CD4-positive, alpha-beta T cell treated with Interferon alpha-2 for 1 hour (primary cell): ENCODE measurements around the gene PPP2R5C.
A peak's percentile ranks its signal among the peaks of the same experiment; 100 is the strongest.

Source experiments
- DNase-seq, 2 donors: peaks; one replicate each; pipeline ENCODE4 v3.0.0-alpha.2; 2020 to 2022

The PPP2R5C gene

DNA sequence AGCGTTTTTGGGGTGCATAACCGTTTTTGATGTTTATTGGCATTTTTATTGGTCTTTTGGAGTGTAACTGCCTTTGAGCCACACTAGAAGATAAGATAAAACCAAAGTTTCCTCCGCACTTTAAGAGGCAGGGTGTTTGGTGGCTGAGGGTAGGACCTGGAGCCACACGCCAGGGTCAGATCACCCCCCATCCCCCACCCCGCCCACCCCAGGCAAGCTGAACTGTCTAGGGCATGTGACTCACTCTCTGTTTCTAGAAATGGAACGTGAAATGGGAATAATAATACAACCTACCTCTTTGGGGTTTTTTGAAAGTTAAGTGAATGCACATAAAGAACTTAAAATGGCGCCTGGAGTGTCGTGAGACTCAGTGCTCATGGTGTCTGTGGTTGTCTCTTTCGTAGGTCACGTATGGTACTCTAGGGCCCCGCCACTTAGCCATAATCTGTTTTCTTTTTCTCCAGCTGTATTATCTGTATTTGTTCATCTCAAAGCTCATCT lies 56.0 kb downstream of the PPP2R5C start:
- DNase-seq, result peak; percentile 40 to 74

DNA sequence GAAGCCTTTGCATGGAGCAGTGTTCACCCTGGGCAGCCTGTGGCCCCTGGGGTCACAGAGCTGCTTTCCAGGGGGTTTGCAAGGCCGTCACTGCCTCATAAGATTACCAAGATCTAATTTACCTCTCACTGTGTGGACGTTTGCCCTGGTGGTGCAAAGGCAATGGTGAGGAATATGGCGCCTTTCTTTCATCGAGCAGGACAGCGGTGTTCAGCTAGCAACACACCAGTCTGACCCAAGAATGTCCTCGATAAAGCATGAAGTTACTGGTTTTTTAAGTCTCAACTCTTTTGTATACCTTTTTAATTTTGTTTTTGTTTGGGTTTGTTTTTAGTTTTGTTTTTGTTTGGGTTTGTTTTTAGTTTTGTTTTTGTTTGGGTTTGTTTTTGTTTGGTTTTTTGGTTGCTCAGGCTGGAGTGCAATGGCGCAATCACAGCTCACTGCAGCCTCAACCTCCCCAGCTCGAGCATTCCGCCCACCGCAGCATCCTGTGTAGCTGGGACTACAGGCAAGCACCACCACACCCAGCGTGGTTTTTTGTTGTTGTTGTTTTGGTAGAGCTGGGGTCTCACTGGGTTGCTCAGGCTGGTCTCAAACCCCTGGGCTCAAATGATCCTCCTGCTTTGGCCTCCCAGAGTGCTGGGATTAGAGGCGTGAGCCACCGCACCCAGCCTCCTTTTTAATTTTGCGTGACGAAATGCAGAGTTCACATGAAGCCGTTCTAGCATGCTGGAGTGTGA lies 57.9 kb downstream of the PPP2R5C start:
- DNase-seq, result peak; percentile 87 to 93

DNA sequence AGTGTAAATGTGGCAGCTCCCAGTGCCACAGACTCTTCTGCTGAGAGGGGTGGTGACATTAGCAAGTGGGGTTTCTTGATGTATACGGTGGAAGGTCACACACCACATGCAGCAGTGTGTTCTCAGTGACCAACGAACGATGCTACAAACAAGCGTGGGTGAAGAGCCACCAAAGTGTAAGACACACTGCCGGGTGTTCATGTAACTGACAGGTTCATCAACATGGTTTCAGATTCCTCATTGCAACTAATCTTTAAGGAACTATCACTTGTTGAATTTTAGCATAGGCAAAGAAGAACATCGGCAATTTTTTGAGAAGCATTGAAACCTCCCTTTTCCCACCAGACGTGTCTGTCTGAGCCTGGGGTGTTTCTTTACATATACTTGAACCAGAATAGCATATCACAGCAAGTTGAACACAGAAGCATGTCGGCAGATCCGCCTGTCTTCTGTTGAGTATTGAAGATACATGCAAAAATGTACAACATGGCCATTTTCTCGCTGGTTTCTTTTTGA lies 58.8 kb downstream of the PPP2R5C start:
- DNase-seq, result peak; percentile 66 to 79

DNA sequence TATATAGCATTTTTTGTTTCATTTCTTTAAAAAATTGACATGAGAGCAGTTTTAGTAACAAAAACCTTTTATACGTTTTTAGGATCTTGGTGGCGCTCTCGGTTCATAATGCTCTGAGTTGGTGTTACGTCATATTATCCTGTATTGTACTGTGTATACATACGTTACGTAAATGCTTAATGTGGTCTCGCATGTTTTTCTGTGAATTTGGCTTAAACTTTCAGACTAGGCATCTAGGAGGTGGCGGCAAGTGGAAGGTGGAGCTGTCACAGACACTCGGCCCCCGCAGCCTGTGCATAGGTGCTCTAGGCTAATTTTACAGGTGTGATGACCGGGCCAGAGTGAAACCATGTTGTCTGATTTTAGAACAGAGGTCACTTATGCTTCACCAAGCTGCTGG lies 60.0 kb downstream of the PPP2R5C start:
- peak; percentile 85 to 93 for DNase-seq

DNA sequence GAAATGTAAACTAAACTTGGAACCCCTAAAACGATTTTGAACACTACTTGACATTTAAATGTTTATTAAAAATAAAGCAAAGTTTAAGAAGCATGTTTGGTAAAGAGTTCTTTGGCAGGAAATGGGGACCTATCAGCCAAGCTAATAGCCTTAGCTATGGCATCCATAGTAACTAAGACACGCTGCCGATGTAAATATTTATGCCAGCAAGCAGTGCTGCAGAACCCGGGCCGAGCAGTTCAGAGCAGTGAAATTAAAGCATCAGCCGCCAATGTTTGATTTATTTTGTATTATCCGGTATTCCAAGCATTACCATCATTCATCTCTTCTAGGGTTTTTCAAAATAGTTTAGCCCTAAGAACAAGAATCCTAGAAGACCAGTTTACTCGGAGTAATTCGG lies 61.6 kb downstream of the PPP2R5C start:
- peak; percentile 68 to 84 for DNase-seq

DNA sequence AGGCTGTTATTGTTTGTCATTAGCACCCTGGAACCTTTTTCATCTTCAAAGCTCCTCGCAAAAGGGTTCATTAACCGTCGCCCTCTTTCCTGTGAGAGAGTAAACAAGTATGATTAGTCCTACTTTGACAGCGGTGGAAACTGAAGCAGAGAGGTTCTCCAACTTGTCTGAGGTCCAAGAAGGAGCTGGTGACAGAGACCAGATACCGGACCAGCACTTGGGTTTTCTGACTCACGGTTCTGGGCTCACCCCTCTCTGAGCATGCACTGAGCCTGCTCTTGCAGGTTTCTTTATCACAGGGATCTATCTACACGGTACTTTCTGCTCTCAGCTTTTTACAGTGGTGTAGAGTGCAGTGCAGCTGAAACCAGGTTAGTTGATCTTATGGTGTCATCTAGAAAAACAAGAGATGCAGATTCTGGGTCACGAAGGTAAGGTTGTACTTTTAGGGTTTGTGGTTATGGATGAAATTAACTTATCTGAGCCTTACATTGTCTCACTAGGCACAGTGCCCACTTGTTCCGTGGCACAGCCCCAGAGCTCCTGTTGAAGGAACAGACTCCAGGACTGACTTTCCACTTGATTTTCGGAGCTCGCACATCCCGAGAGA lies 62.1 kb downstream of the PPP2R5C start:
- peak; percentile 76 to 90 for DNase-seq

DNA sequence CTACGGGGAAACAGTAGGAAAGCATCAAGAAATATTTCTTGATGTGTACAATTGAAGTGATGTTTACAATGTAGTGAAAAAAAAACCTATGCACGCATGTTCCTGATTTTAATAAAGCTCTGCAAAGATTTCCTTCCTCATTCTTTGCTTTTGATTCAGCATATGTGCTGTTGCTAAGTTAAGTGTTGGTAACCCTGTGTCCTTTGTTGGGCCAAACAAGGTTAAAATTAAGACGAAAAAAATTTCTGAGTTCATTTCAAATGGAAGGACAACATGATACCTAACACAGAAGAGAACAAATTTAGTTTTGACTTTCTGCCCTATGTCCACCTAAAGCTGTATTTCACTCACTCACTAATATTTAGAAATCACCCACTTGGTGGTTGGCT lies 62.8 kb downstream of the PPP2R5C start:
- DNase-seq, result no peak

DNA sequence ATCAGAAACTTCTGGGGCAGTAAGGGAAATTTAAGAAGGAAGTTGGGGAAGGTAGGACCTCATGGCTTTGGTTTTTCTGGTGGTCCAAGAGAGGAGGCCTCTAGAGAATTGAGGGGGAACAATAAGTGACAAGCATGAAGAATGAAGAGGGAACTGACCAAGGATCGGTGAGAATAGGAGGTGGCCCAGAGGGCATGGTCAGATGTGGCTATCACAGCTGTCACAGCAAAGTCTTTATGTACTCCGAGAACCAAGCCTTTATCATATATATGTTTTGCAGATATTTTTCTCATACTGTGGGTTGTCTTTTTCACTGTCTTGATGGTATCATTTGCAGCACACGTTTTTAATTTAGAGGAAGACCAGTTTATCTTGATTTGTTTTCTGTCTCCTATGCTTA lies 64.3 kb downstream of the PPP2R5C start:
- peak; percentile 42 to 57 for DNase-seq

DNA sequence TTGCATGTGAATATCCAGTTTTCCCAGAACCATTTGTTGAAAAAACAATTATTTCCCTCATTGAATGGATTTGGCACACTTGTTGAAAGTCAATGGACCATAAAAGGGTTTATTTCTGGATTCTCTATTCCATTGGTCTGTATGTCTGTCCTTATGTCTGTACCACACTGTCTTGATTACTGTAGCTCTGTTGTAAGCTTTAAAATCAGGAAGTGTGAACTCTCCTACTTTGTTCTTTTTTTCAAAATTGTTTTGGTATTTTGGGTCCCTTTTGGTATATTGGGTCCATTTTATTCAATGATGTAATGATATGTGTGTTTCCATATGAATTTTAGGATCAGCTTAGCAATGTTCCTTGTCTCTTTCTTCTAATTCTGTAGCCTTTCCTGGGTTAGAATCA lies 64.8 kb downstream of the PPP2R5C start:
- peak in 1 of 2 donors; percentile 27 for DNase-seq

DNA sequence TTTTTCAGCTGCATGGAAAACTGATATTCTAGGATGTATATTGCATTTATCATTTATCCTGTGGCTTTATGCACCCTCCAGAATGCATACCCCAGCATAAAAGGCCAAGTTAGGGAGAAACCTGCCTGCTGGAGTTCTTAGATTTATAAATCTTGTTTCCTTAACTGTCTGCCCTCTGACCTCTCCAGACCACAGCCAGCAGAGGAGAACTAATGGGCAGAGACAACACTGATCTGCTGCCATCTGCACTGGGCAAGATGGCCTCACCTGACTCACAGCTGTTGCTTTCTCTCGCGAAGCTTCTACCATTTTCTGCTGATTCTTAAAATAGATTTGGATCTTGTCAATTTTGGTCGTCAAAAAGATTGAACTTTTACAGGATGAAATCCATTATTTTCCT lies 65.8 kb downstream of the PPP2R5C start:
- DNase-seq, result peak in 1 of 2 donors; percentile 19

DNA sequence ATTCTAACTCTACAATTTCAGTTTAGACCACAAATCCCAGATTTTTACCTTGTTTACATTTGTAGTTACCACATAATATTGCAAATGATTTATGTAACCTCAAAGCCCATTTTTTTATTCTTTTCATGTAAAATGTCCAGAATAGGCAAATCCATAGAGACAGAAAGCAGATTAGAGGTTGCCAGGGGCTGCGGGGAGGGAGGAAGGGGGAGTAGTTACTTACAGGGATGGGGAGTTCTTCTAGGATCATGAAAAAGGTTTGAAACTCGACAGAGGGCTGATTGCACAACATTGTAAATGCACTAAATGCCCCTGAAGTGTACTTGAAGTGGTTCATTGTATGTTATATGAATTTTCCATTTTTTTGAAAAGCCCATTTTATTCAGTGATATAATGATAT lies 66.5 kb downstream of the PPP2R5C start:
- peak in 1 of 2 donors; percentile 16 for DNase-seq

DNA sequence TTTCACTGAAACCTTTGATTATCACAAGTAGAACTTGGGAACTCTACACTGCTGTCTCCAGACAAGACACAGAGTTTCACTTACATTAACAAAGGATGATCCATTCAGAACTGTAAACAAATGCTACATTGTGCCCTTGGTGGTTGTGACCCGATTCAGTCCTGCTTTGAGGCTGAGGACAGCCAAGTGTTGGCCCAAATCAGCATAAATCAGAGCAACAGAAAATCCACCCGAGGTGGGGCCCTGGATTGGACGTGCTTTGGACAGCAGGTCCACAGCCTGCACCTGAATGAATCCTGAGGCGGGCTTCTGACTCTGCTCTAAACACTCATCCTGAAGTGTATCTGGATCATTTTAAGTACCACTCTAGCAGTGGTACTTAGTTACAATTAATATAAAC lies 68.8 kb downstream of the PPP2R5C start:
- peak in 1 of 2 donors; percentile 3 for DNase-seq

DNA sequence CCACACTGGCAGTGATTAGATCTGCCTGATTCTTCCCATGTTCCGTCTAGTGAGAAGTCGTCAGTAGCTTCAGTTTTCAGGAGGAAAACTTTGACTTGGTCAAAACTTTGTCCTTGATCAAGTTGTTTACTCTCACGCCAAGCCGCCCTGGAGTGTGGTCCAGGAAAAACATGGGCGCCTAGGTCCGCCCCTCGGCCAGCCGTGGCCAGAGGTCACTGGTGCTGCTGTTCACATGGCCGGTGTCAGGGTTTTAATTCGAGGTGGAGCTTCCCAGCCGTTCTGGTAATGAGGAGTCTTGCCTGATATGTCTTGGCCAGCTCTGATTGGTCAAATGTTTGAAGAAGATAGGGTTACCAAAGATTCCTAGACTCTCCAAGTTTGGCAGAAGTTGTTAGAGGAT lies 71.5 kb downstream of the PPP2R5C start:
- peak in 1 of 2 donors; percentile 12 for DNase-seq

DNA sequence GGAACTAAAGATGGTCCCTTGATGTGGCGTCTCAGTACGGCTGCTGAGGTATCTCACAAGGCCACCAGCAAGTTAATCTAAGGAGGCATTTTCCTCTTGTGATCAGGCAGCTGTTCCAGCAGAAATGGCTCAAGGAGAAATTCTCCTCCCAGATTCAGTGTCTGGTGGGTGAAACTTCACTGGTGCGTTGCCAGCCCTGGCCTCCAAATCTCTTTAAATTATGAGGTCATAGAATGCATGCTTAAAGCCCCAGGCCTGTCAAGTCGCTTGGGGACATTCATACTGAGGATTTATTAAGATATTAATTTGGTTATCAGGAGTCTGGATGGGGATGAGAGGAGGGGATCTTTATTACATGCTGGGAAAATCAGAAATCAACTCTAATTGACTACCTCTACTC lies 72.9 kb downstream of the PPP2R5C start:
- peak in 1 of 2 donors; percentile 8 for DNase-seq

DNA sequence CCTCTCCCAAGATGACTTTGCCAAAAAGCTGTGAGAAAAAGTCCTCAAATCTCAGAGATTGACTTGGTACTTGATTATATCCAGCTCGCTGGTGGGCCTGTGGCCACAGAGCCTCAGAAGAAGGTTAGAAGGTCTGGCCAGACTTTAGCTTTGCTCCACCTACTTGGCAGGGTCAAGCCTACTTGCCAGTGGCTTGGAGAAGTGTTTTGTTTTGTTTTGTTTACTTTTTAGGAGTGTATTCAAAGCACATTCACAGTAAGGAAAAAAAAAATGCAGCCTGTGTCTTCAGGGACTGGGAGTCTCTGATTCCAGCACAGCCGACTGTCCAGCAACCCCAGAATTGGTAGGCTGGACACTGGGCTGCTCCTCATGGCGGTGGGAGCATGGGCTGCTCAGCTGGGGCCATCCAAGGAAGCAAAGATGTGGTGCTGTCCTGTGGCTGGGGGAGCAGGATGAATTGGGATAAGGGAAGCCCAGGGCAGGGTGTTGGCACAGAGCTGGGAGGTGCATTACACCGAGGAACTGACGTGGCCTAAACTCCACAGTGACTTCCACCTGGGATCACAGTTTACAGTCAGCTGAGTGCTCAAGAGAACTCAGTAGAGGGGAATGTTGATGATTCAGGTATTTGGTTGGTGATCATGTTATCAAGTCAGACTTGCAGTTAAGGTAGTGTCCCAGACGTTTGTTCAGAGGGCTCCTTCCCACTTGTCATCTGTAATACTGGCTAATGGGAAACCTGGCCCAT lies 73.5 kb downstream of the PPP2R5C start:
- peak in 1 of 2 donors; percentile 4 for DNase-seq

DNA sequence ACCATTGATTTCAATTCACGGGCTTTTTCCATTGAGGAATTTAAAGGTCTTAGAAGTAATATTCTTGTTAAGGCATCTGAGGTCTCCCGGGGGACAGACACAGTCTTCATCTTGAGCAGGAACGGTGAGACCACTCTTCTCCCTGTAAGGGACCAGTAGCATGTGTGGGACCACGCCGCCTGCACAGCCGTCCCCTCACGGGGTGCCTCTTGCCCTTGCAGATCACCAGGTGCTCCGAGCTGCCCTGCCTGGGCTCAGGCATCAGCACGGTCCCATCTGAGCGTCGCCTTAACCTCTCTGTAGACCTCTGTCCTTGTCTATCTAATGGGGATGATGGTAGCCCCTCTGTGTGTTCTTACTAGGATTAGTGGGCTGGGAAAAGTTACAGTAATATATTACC lies 74.1 kb downstream of the PPP2R5C start:
- DNase-seq, result peak in 1 of 2 donors; percentile 3

DNA sequence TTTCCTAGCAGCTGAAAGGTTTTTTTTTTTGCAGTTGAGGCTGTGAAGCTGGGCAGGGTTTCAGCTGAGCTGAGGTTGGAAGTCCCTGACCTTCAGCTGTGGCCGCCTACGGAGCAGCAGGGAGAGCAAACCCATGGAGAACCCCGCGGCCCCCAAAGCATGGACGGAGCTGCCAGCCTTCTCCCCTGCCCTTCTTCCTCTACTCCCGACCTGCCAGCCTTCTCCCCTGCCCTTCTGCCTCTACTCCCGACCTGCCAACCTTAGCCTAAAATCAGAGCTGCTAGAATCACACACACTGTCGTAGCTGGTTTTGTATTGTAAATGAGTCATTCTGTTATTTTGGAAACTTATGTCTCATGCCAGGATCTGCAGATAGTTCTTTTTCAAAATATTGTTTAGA lies 74.6 kb downstream of the PPP2R5C start:
- DNase-seq, result no peak

DNA sequence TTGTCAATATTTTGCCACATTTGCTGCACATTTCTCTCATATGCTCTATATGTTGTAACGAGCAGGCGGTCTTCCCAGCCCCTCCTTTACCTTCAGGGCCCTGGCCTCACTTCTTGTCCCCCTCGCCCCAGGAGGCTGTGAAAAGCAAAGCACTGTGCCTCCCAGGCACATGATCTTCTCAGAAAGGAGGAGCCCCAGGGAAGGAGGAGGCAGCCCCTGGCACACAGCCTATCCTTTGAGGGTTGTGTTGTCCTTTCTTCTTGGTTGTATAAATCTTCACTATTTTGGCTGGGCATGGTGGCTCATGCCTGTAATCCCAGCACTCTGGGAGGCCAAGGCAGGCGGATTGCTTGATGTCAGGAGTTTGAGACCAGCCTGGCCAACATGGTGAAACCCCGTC lies 77.0 kb downstream of the PPP2R5C start:
- peak in 1 of 2 donors; percentile 13 for DNase-seq

DNA sequence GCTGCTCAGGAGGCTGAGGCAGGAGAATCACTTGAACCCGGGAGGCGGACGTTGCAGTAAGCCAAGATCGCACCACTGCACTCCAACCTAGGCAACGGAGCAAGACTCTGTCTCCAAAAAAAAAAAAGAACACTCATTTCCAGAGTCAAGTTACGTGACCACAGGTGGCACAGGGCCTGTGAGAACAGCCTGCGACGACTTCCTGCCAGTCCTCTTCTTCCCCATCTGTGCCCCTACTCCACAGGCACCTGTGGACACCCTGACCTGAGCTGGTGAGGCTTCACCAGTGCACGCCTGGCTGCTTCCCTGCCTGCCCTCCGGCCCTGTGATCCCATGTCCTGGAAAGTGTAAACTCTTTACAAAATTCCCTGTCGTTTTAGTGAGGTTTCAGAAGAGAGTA lies 77.7 kb downstream of the PPP2R5C start:
- peak; percentile 43 to 50 for DNase-seq

DNA sequence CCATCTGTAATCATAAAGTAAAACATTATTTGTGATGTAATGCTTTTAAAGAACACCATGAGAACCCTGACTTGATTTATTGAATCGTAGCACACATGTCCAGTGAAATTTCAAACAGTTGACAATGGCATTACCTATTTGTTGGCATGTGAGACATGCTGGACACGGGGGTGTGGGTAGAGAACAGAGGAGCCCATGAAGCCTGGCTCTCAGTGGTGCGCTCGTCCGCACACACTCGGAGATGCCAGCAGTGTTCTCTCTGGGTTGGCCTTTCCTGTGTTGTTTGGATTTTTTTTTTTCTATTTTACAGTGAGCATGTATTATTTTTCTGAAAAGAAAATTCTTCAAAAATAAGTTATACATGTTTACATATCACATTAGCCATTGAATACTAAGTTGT lies 78.2 kb downstream of the PPP2R5C start:
- no peak for DNase-seq

DNA sequence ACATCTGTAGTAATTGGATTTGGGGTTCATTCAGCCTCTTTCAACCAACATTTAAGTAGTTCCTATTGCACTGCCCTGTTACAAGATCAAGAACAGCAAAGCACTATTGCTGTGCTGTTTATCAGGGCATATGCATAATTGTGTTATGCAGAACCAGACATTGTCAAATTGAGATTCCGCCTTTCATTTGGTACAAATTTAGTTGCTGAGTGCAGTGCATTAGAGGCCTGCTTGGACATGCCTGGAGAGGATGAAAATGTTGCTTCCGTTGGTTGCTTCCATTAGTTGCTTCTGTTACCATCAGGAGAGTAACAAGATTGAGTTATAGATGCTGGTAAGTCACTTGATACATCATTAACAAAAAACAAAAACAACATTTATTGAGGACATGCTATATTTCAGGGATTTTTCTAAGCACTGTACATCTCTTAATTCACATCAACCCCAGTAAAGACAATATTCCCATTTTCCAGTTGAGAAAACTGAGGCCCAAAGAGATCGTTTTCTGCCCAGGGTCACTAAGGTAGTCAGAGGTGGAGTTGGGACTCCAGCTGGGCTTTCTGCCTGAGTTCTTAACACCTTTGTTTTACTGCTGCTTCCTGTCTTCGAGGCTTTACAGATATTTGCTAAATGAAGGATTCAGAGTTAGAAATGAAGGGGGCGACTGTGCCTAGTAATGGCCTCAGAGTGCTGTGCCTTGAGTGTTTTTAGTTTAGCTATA lies 79.3 kb downstream of the PPP2R5C start:
- peak in 1 of 2 donors; percentile 23 for DNase-seq

DNA sequence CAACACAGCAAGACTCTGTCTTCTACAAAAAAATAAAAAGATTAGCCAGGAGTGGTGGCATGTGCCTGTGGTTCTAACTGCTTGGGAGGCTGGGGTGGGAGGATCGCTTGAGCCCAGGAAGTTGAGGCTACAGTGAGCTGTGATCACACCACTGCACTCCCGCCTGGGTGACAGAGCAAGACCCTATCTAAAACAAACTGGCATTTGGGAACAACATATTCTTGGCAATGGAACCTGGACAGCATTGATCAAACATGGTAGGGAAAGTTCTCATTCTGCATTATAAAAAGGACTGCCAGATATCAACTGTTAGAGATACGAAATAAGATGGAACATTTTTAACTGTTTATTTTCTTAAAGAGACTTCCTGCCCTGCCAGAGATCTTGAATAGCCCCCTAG lies 81.5 kb downstream of the PPP2R5C start:
- DNase-seq, result peak in 1 of 2 donors; percentile 13

DNA sequence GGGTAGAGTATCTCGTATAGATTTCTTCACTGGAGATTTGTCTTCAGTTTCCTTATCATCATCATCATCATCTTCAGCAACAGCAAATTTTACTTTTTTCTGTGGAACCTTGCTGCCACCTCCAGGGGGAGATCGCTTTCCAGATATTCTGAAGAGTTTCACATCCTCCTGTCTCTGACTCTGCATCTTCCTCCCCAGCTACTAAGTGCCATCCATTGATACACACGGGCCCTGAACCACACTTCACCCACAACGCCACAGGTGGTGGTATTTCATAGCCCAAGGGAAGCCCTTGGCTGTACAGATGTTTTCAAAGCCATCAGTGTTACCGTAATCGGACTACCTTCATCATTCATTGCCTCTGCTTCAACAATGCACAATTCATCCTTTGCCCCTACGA lies 82.2 kb downstream of the PPP2R5C start:
- DNase-seq, result peak; percentile 78 to 80
